ENCODE measurements around the gene RPAP3.

DNA sequence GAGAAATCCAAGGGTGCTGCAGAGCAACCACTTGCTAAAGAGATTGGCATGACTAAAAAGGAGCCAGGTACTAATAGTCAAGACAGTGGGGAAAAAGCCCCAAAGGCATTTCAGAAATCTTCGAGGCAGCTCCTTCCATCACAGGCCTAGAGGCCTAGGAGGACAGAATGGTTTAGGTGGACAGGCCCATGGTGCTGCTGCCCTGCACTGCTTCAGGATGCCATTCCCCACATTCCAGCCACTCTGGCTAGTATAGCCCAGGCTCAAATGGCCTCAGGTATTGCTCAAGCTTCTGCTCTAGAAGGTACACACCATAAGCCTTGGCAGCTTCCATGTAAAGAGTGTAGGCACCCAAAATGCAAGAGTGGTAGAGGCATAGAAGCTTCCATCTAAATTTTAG lies 92.9 kb downstream of the RPAP3 start:
- TF ChIP-seq, protein P1, sequence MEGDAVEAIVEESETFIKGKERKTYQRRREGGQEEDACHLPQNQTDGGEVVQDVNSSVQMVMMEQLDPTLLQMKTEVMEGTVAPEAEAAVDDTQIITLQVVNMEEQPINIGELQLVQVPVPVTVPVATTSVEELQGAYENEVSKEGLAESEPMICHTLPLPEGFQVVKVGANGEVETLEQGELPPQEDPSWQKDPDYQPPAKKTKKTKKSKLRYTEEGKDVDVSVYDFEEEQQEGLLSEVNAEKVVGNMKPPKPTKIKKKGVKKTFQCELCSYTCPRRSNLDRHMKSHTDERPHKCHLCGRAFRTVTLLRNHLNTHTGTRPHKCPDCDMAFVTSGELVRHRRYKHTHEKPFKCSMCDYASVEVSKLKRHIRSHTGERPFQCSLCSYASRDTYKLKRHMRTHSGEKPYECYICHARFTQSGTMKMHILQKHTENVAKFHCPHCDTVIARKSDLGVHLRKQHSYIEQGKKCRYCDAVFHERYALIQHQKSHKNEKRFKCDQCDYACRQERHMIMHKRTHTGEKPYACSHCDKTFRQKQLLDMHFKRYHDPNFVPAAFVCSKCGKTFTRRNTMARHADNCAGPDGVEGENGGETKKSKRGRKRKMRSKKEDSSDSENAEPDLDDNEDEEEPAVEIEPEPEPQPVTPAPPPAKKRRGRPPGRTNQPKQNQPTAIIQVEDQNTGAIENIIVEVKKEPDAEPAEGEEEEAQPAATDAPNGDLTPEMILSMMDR (conservative IDR thresholded peaks at IDR 0.05; ENCODE audit: low read depth, low read length): no peak
- TF ChIP-seq EZH2 (IDR thresholded peaks at IDR 0.05; ENCODE audit: low read length, unreplicated experiment) (no peak), EZH2phosphoT487 (IDR thresholded peaks at IDR 0.05; ENCODE audit: borderline replicate concordance, low read length) (no peak)
